ENCODE results near the gene FBXL20. TPM values are rescaled to one million over a fixed set of nuclear protein-coding genes. Genes with fewer than 3 reads are reported as not detected.
"Not testable (repeated sequence)": the region's sequence is repeated elsewhere in the genome, so short reads cannot be mapped to it uniquely, and the experiment has no call there.

FBXL20 gene
- total RNA-seq, 2 donors from 2014 or later, result 15.6 to 18.1 TPM

DNA sequence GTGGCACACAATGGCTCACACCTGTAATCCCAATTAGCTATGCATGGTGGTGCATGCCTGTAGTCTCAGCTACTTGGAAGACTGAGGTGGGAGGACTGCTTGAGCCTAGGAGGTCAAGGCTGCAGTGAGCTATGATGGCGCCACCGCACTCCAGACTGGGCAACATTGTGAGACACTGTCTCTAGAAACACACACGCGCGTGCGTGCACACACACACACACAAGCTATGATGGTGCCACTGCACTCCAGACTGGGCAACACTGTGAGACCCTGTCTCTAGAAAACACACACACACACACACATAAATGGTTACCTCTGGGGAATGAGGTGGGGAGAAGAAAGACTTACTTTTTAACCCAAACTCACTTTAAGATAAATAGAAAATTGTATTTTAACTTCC, 16.4 kb downstream of the FBXL20 start:
- Histone ChIP-seq H3K27me3 (ENCODE audit: control insufficient read depth, insufficient read depth, low read length, poor library complexity, severe bottlenecking) (no peaks in the 10 kb centered on the region), H3K9ac (ENCODE audit: extremely low read depth, low read length, poor library complexity, severe bottlenecking) (no peak overlapping the region), H3K9me3 (ENCODE audit: control insufficient read depth, low read length) (no peaks in the 10 kb centered on the region), H3K4me3 (ENCODE audit: low read length) (no peak overlapping the region), H3K36me3 (ENCODE audit: control insufficient read depth, insufficient read depth, low read length) (no peaks in the 10 kb centered on the region), H3K27ac (ENCODE audit: low read depth, low read length) (no peak overlapping the region), H3K4me1 (ENCODE audit: control insufficient read depth, insufficient read depth, low read length) (no peaks in the 10 kb centered on the region)
- no peak for TF ChIP-seq CTCF (conservative IDR thresholded peaks at IDR 0.05)
- DNase-seq, result no peak
- no peaks in the 10 kb centered on the region for H3K9me3 Mint-ChIP-seq
- no peaks in the 10 kb centered on the region for H3K27me3 Mint-ChIP-seq (ENCODE audit: insufficient read depth)
- H3K36me3 Mint-ChIP-seq (ENCODE audit: low read depth), result no peaks in the 10 kb centered on the region
- H3K27ac Mint-ChIP-seq, result no peak overlapping the region
- no peaks in the 10 kb centered on the region for H3K4me1 Mint-ChIP-seq
- H3K4me3 Mint-ChIP-seq, result no peak overlapping the region
- WGBS, 2 experiments (ENCODE audit: insufficient coverage in 1 of 2, insufficient read length in 1 of 2), result 97% methylated on average over 6 of the region's 6 CpGs; no CpG with 5 or more reads in 1 of the 2 experiments

GRCh38 chr17:39380144-39380543, 21.3 kb downstream of the FBXL20 start:
- Mint-ChIP-seq H3K9me3 (no peaks in the 10 kb centered on the region), H3K27ac (no peak overlapping the region), H3K4me1 (no peaks in the 10 kb centered on the region), H3K27me3 (ENCODE audit: insufficient read depth) (no peaks in the 10 kb centered on the region), H3K4me3 (no peak overlapping the region), H3K36me3 (ENCODE audit: low read depth) (no peaks in the 10 kb centered on the region)
- Histone ChIP-seq H3K9me3 (ENCODE audit: control insufficient read depth, low read length) (no peaks in the 10 kb centered on the region), H3K4me1 (ENCODE audit: control insufficient read depth, insufficient read depth, low read length) (no peaks in the 10 kb centered on the region), H3K4me3 (ENCODE audit: low read length) (no peak overlapping the region), H3K27me3 (ENCODE audit: control insufficient read depth, insufficient read depth, low read length, poor library complexity, severe bottlenecking) (no peaks in the 10 kb centered on the region), H3K27ac (ENCODE audit: low read depth, low read length) (no peak overlapping the region), H3K36me3 (ENCODE audit: control insufficient read depth, insufficient read depth, low read length) (no peaks in the 10 kb centered on the region), H3K9ac (ENCODE audit: extremely low read depth, low read length, poor library complexity, severe bottlenecking) (no peak overlapping the region)
- DNase-seq, result no peak
- WGBS, 2 experiments (ENCODE audit: insufficient coverage in 1 of 2, insufficient read length in 1 of 2), result 83 to 91% methylated on average over 1 to 2 of the region's 2 CpGs
- TF ChIP-seq CTCF (conservative IDR thresholded peaks at IDR 0.05), result no peak

DNA sequence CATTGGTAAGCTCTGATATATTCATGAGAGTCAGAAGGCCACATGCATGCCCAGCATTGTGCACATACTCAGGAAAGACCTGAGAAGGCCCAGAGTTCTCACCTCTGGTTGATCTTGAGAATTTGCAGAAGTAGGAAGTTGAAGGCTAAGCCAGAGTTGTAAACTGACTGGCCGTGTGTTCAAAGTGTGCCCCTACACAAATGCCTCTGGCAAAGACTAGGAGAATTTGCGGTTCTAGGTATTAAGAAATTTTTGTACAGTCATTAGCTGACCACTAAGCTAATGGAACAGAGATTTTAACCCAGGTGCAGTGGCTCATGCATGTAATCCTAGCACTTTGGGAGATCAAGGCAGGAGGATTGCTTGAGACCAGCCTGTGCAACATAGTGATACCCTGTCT, 25.0 kb downstream of the FBXL20 start:
- no peaks in the 10 kb centered on the region for H3K9me3 ChIP-seq (ENCODE audit: control insufficient read depth, low read length)
- H3K4me1 Mint-ChIP-seq, result peaks cover 9% of the 10 kb centered on the region
- no peaks in the 10 kb centered on the region for H3K36me3 ChIP-seq (ENCODE audit: control insufficient read depth, insufficient read depth, low read length)
- H3K4me3 Mint-ChIP-seq, result no peak overlapping the region
- no peak overlapping the region for H3K27ac Mint-ChIP-seq
- H3K27ac ChIP-seq (ENCODE audit: low read depth, low read length), result no peak overlapping the region
- no peak for DNase-seq
- no peaks in the 10 kb centered on the region for H3K9me3 Mint-ChIP-seq
- H3K4me1 ChIP-seq (ENCODE audit: control insufficient read depth, insufficient read depth, low read length), result no peaks in the 10 kb centered on the region
- no peak overlapping the region for H3K4me3 ChIP-seq (ENCODE audit: low read length)
- WGBS, 2 experiments (ENCODE audit: insufficient coverage in 1 of 2, insufficient read length in 1 of 2), result 89 to 94% methylated on average over 2 of the region's 2 CpGs
- H3K36me3 Mint-ChIP-seq (ENCODE audit: low read depth), result no peaks in the 10 kb centered on the region
- no peaks in the 10 kb centered on the region for H3K27me3 Mint-ChIP-seq (ENCODE audit: insufficient read depth)
- no peaks in the 10 kb centered on the region for H3K27me3 ChIP-seq (ENCODE audit: control insufficient read depth, insufficient read depth, low read length, poor library complexity, severe bottlenecking)
- H3K9ac ChIP-seq (ENCODE audit: extremely low read depth, low read length, poor library complexity, severe bottlenecking), result no peak overlapping the region
- TF ChIP-seq CTCF (conservative IDR thresholded peaks at IDR 0.05), result no peak

GRCh38 chr17:39367805-39368204, 33.6 kb downstream of the FBXL20 start:
- H3K27ac ChIP-seq (ENCODE audit: low read depth, low read length); H3K9me3 Mint-ChIP-seq; H3K36me3 ChIP-seq (ENCODE audit: control insufficient read depth, insufficient read depth, low read length); H3K9me3 ChIP-seq (ENCODE audit: control insufficient read depth, low read length); H3K27me3 ChIP-seq (ENCODE audit: control insufficient read depth, insufficient read depth, low read length, poor library complexity, severe bottlenecking); DNase-seq; H3K4me1 Mint-ChIP-seq; H3K4me3 ChIP-seq (ENCODE audit: low read length); H3K27me3 Mint-ChIP-seq (ENCODE audit: insufficient read depth); H3K4me1 ChIP-seq (ENCODE audit: control insufficient read depth, insufficient read depth, low read length); H3K36me3 Mint-ChIP-seq (ENCODE audit: low read depth); H3K27ac Mint-ChIP-seq; H3K4me3 Mint-ChIP-seq; H3K9ac ChIP-seq (ENCODE audit: extremely low read depth, low read length, poor library complexity, severe bottlenecking): not testable (repeated sequence)
- WGBS, 2 experiments (ENCODE audit: insufficient coverage in 1 of 2, insufficient read length in 1 of 2), result 97 to 100% methylated on average over 1 to 3 of the region's 4 CpGs

Measured in endodermal cell (in vitro differentiated cells).